Ecto neural progenitor cell (in vitro differentiated cells): ENCODE measurements around the gene RP9.
"Not testable (repeated sequence)": the region's sequence is repeated elsewhere in the genome, so short reads cannot be mapped to it uniquely, and the experiment has no call there.

Experiments
- DNase-seq: peaks from one replicate; pipeline ENCODE4 v3.0.0-alpha.2; 2018; ENCODE audit warnings: low spot score

RP9 gene

DNA sequence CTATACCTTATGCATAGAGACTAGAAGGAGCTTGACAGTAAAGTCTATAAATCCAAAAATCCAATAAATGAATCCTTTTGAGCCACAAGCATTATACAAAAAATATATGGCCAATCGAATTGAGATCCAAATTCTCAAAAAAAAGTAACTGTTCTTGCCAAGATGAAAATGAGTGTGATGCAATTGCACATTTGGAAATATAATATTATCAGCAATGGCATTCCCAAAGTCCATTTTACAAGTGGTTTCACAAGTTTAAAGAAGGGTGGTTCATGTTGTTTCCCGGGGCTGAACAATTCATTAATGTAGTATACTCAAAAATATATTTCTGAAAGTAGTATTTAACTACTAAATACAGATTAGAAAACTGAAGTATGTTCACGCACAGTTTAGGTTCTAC, 7.3 kb downstream of the RP9 start:
- DNase-seq, result no peak

DNA sequence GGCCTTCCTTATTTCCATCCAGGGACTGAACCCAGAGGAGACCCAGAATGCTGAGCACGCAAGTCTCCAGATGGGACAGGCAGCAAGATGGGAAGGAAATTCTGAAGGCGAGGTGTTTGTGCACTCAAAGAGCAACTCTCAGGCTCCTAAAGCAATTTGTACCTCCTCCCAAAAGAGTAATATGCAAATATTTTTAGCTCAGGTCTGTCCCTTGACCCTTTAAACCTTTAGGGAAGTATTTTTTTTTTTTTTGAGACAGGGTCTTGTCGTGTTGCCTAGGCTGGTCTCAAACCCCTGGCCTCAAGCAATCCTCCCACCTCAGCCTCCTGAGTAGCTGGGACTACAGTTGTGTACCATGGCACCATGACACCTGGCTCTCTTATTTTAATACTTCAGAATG, 8.4 kb downstream of the RP9 start:
- no peak for DNase-seq

DNA sequence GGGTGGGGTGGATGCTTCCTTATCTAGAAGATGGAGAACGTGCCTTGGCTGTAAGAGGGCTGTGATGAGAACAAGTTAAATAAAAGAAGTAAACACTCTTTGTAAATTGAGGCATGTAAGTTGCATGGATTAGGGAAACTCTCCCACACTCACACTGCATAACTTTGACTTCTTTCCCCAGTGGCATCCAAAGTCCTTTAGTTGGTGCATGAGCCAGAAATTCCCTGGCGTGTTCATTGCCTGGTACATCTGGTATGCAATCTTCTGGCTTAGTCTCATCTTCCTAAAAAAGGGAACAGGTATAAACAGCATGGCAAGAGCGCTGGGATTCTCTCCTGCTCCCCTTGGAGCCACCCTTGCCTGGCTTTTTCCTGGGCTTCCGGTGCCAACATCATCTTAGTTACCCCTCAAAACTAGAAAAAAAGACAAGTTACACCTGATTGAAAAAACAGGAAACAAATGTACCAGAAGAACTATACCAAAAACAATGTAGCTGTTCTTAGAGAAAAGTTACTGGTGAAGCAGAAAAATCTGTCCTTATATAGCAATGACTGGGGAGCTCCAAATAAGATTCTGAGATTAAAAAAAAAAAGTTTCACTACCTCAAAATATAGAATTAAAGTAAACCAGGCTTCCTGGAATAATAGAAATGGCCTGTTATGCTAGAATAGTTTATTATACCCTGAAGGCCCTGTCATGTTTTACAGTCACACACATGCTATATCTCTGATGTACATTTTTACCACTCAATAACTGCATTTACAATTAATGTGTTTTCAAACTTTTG, 9.9 kb downstream of the RP9 start:
- no peak for DNase-seq

- not testable (repeated sequence) for DNase-seq
Observed at GRCh38 chr7:33094745-33095275, 14.4 kb downstream of the RP9 start.

DNA sequence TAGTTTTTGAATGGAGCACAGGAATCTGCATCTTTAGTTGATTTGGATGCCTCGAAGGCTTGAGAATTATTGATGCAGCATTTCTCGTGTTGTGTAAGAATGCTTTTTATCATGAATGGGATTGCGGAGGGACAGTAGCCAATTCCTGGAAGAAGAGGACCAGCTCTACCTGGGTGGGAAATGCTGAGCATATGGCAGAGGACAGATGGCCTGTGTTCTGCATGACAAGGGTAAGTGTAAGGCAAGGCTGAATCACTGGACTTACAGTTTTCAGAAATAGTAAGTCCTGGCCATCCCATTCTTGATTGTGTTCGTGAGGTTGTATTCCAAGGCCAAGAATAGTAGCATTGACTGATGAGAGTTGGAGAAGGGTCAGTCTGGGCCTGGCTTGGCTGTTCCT, 15.9 kb downstream of the RP9 start:
- no peak for DNase-seq

GRCh38 chr7:33091641-33092191, 17.5 kb downstream of the RP9 start:
- DNase-seq, result no peak

GRCh38 chr7:33091111-33091531, 18.1 kb downstream of the RP9 start:
- DNase-seq, result no peak

DNA sequence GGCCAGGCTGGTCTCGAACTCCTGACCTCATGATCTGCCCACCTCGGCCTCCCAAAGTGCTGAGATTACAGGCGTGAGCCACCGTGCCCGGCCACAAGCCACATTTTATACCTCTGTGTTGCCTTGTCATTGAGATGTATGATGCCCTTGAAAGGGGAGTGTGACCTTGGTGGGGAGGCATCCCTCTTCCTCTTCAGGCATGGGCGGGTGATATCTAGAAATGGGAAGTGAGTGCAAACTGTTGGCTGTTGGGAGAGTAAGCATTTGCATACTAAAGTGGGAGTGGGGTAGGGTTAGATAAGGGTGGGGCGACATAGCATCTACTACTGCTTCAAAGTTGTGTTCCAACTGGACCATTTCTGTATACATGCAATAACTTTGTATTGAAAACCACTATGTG, 20.1 kb downstream of the RP9 start:
- DNase-seq, result no peak

DNA sequence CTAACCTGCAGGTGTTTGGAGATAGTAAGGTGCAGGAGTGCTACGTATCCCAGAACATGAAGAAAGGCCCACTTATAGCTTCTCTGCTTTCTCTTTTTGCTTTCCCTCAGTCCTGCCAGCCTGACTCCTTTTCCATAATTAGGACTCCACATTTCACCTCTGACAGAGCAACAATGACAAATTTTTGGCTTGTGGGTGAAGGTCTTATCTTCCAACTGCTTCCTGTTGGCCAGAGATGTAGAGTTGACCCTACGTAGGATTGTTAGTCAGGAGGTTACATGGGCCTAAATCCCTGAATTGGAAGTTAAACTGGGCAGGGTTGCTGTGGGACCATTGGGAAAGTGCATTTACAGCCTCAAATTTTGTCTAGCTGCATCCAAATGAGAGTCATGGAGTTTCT, 21.3 kb downstream of the RP9 start:
- DNase-seq, result no peak

DNA sequence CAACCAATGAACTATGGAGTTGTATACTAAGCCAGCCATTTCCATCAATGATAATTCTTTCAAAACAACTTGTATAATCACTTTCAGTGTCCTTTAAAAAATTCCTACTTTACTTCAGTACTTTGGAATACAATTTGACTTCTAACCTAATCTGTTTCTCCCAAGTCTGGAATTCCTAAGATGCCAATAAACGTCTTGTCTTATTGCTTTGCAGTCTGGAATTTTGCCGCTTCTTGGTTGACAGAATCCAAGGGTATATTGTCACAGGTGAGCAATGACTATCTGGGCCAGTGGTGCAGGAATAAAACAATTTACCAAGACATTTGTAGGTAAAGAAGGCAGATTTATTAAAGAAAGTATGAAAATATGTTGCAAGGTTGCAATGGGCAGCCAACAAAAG, 21.8 kb downstream of the RP9 start:
- DNase-seq, result no peak

DNA sequence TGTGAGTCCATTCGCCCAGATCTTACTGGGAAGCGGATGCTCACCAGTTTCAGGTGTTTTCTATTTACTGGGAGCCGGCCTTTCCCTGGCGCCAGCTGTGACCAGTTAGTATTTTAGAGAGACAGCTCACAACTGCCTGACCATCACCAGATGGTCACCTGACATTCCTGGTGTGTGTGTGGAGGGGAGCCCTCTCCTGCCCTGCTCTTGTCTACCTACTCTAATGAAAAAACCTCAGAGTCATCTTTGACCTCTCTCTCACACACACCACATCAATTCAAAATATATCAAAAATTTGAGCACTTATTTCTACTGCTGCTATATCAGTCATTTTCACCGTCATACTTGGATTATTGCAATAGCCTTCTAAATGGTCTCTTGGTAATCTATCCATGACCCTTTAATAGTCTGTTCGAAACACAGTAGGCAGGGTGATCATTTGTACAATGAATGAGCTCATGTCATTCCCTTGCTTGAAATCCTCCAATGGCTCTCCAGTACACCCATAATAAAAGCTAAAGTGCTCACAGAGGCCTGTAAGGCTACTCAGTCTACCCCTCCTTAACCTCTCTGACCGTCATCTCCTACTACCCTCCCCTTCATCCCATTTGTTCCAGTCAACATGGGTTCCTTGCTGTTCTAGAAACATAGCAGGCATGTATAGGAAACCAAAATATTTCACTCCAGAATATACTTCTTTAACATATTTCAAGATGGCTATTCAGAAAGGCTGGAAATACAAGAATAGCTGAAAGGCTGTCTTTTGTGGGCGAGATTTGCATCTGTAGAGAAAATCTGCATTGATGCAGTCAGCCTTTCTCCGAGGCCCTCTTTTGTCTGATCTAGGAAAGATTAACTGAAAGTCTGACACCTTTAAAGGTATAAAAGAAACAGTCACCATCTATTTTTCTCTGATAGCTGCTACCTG, 29.2 kb downstream of the RP9 start:
- DNase-seq, result no peak

DNA sequence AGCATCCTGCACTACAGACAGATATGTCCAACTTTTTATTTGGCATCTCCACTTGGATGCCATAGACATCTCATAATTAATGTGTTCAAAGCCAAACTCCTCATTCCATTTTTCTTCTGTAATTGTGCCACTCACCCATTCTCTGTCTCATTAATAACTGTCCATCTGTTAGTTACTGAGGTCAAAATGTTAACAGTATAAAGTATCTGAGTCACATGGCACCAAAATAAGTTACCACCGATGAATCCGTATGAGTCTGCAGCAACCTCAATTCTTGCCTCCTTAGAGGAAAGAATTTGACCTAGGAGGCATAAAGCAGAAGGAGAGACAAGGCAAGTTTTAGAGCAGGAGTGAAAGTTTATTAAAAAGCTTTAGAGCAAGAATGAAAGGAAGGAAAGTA, 30.1 kb downstream of the RP9 start:
- no peak for DNase-seq

DNA sequence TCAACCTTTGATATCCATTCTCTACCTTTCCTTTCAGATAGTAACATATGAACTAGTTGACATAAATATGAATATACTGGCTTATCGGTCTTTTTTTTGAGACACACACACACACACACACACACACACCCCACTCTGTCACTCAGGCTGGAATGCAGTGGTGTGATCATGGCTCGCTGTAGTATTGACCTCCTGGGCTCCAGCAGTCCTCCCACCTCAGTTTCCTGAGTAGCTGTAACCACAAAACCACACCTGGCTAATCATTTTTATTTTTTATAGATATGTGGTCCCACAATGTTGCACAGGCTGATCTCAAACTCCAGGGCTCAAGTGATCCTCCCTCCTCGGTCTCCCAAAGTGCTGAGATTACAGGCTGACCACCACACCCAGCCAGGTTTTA, 32.5 kb downstream of the RP9 start:
- no peak for DNase-seq

DNA sequence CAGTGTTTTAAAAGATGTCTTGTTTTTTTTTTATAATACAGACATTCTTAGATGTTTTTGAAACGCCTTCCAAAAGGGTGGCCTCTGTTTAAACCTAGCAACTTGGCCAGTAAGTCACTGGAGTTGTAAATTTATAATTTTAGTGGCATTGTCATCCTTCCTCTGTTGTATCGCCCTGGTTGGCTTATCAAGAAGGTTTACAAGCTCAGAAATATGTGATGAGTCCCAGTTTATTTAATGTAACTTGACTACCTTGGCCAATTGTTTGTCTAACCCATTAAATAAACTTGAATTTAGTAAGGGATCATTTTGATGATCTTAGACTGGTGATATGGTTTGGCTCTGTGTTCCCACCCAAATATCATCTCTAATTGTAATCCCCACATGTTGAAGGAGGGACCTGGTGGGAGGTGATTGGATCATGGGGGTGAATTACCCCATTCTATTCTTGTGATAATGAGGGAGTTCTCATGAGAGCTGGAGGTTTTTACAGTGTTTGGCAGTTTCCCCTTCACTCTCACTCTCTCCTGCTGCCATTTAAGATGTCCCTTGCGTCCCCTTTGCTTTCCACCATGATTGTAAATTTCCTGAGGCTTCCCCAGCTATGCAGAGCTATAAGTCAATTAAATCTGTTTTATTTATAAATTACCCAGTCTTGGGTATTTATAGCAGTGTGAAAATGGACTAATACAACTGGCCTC, 33.2 kb downstream of the RP9 start:
- no peak for DNase-seq

DNA sequence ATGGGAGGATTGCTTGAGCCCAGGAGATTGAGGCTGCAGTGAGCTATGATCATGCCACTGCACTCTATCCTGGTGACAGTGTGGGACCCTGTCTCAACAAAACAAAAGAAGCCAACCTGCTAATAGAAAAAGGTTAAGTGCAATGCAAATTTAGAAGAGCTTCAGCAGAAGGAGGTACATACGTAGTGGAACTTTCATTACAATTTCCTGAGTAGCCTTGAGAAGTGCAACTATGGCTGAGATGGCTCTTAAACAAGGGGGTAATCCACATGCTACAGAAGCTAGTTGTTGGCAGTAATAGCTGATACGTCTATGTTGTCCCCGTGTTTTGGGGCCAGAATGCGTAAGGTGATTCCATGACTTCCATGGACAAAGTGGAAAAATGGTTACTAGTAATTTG, 36.0 kb downstream of the RP9 start:
- no peak for DNase-seq

DNA sequence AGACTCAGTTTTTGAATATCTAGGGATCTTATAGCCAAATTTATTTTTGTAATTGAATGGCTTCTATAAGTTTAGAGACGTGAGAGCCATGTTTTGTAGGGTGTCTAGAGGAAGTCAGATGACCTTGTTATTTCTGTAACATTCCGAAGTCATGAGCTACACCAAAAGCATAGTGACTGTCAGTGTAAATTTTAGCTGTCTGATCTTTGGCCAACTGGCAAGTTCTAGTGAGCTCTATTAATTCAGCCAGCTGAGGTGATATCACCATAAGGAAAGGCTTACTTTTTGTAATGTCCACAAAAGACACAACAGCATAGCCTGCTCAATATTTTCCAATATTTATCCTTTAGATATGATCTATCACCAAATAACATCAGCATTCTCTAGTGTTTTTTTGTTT, 36.7 kb downstream of the RP9 start:
- no peak for DNase-seq

- no peak for DNase-seq
Observed at GRCh38 chr7:33070831-33071230, 38.4 kb downstream of the RP9 start.

DNA sequence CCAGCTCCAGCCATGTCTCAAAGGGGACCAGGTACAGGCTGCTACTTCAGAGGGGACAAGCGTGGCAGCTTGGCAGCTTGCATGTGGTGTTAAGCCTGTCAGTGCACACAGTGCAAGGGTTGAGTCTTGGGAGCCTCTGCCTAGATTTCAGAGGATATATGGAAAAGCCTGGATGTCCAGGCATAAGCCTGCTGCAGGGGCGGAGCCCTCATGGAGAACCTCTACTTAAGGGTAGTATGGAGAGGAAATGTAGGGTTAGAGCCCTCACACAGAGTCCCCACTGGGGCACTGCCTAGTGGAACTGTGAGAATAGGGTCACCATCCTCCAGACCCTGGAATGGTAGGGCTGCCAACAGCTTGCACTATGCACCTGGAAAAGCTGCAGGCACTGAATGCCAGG, 38.9 kb downstream of the RP9 start:
- no peak for DNase-seq

- no peak for DNase-seq
Observed at GRCh38 chr7:33067921-33068320, 41.3 kb downstream of the RP9 start.

GRCh38 chr7:33066771-33067170, 42.4 kb downstream of the RP9 start:
- DNase-seq, result no peak

DNA sequence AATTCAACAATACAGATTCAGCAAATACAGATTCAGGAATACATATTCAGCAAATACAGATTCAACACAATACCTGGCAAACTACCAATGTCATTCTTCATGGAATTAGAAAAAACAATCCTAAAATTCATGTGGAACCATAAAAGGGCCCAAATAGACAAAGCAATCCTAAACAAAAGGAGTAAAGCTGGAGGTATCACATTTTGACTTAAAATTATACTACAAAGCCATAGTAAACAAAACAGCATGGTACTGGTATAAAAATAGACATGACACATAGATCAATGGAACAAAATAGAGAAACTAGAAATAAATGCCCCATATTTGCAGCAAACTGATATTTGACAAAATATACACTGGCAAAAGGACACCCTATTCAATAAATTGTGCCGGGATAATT, 43.2 kb downstream of the RP9 start:
- no peak for DNase-seq

DNA sequence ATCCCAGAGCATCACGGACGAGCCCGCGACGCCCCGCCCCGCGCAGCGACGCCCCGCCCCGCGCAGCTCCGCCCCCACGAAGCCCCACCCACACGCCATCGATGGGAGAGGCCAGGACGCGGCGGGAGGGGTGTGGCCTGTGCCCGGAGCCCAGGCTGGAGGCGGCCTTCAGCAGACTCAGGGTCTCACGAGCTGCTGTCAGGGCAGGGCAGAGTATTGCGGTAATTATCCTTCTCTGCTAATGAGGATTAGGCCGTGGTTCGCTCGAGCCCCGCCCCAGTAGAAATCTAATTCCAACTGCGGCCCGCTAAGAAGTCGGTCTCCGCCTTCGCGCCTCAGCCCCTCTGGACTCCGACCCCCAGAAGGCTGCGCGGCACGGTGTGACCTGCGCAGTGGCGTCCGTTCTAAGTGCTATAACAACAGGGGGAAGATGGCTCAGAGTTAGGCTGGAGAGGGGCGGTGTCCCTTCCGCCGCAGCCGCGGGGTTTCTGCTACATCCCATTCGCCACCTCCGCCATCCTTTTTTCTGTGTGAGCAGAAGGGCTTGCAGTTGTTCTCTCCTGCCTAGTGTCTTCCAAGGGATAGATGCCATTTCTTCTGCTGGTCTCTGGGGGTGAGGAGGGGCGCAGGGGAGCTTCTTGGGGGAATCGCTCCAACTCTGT, 46.3 kb downstream of the RP9 start:
- peak; percentile 96 for DNase-seq
